ENCODE data around the gene SLC25A4.

SLC25A4 gene

GRCh38 chr4:185142912-185143600, at the start of gene SLC25A4:
Gene SLC25A4 (plus strand): TSS chr4:185143266. CDS start chr4:185143373, 107 bp downstream.
- peak; percentile 44 for TF ChIP-seq CTCF (conservative IDR thresholded peaks at IDR 0.05; ENCODE audit: low read depth)
- CTCF ChIA-PET: interaction anchor here (0.5 to 1.1 kb wide), 6 partner anchors 8 to 435 kb away, joined by 3 to 9 read pairs (median 4); no protein-coding TSS in a partner anchor
- POLR2A ChIA-PET (ENCODE audit: low non-redundant PET): interaction anchor here (1.6 kb wide), 1 partner anchor 9 kb away, joined by 5 read pairs; no protein-coding TSS in a partner anchor
- peak; percentile 79 for DNase-seq (ENCODE audit: low spot score)
- H3K27ac ChIP-seq: peak within 1 kb of the TSS; percentile 24; the same call in 1 of the 2 replicates

GRCh38 chr4:185093603-185094002, 49.5 kb upstream of the SLC25A4 start:
- POLR2A ChIA-PET (ENCODE audit: low non-redundant PET): no interaction called here
- no peak for TF ChIP-seq CTCF (conservative IDR thresholded peaks at IDR 0.05; ENCODE audit: low read depth)
- DNase-seq (ENCODE audit: low spot score): no peak
- CTCF ChIA-PET: interaction anchor here (0.7 to 1.3 kb wide), 3 partner anchors 10 to 1000 kb away, joined by 3 to 4 read pairs (median 3); no protein-coding TSS in a partner anchor
- H3K27ac ChIP-seq: no peak overlapping the region

GRCh38 chr4:185096032-185096653, 46.9 kb upstream of the SLC25A4 start:
- DNase-seq (ENCODE audit: low spot score): peak; percentile 49
- TF ChIP-seq CTCF (conservative IDR thresholded peaks at IDR 0.05; ENCODE audit: low read depth): peak; percentile 67
- ChIA-PET CTCF (interaction anchor here (0.5 to 2.4 kb wide), 29 partner anchors 10 to 1911 kb away, joined by 3 to 15 read pairs (median 4); a partner anchor contains a TSS), POLR2A (ENCODE audit: low non-redundant PET) (no interaction called here)
- no peak overlapping the region for H3K27ac ChIP-seq

GRCh38 chr4:185098474-185098873, 44.6 kb upstream of the SLC25A4 start:
- CTCF ChIA-PET: interaction anchor here (1.7 kb wide), 1 partner anchor 93 kb away, joined by 6 read pairs; no protein-coding TSS in a partner anchor
- H3K27ac ChIP-seq: no peak overlapping the region

GRCh38 chr4:185099024-185099682, 43.9 kb upstream of the SLC25A4 start:
- TF ChIP-seq CTCF (conservative IDR thresholded peaks at IDR 0.05; ENCODE audit: low read depth): no peak
- no peak overlapping the region for H3K27ac ChIP-seq
- DNase-seq (ENCODE audit: low spot score): no peak
- CTCF ChIA-PET: interaction anchor here (1.2 to 1.3 kb wide), 2 partner anchors 59 to 94 kb away, joined by 3 to 4 read pairs; no protein-coding TSS in a partner anchor
- POLR2A ChIA-PET (ENCODE audit: low non-redundant PET): no interaction called here

More at GRCh38 chr4:185098474-185098873, 44.6 kb upstream of the SLC25A4 start:
- TF ChIP-seq CTCF (conservative IDR thresholded peaks at IDR 0.05; ENCODE audit: low read depth): no peak
- POLR2A ChIA-PET (ENCODE audit: low non-redundant PET): no interaction called here
- DNase-seq (ENCODE audit: low spot score): no peak

- TF ChIP-seq CTCF (conservative IDR thresholded peaks at IDR 0.05; ENCODE audit: low read depth): no peak
- DNase-seq (ENCODE audit: low spot score): no peak
- POLR2A ChIA-PET (ENCODE audit: low non-redundant PET): interaction anchor here (0.6 kb wide), 1 partner anchor 350 kb away, joined by 3 read pairs; no protein-coding TSS in a partner anchor
- H3K27ac ChIP-seq: no peak overlapping the region
- CTCF ChIA-PET: interaction anchor here (1.2 to 1.3 kb wide), 2 partner anchors 60 to 94 kb away, joined by 3 to 4 read pairs; no protein-coding TSS in a partner anchor
Measured at GRCh38 chr4:185099940-185100339, 43.1 kb upstream of the SLC25A4 start.

Measured in RWPE1 (cell line).